Esophagus squamous epithelium (tissue), 4 donors: Measurements from ENCODE around the gene MIER3.

ENCODE experiments used
- POLR2A ChIP-seq, 4 donors: fragments of 450-650 bp; IDR thresholded peaks; one replicate each; pipeline ENCODE4 v1.6.1; 2017; ENCODE audit warnings: antibody characterized with exemption in 4 of 4, mild to moderate bottlenecking in 4 of 4, moderate library complexity in 3 of 4
- TF ChIP-seq, protein P1 (sequence below), 6 experiments: fragments of 450-650 bp in 4 of 6; fragments of 200-600 bp in 2 of 6; sonication (generic) in 2 of 6; IDR thresholded peaks; one replicate each; pipeline ENCODE4 v1.5.1; 2016 to 2019; ENCODE audit warnings: antibody characterized with exemption in 6 of 6, mild to moderate bottlenecking in 4 of 6, moderate library complexity in 4 of 6

- TF ChIP-seq, protein P1, sequence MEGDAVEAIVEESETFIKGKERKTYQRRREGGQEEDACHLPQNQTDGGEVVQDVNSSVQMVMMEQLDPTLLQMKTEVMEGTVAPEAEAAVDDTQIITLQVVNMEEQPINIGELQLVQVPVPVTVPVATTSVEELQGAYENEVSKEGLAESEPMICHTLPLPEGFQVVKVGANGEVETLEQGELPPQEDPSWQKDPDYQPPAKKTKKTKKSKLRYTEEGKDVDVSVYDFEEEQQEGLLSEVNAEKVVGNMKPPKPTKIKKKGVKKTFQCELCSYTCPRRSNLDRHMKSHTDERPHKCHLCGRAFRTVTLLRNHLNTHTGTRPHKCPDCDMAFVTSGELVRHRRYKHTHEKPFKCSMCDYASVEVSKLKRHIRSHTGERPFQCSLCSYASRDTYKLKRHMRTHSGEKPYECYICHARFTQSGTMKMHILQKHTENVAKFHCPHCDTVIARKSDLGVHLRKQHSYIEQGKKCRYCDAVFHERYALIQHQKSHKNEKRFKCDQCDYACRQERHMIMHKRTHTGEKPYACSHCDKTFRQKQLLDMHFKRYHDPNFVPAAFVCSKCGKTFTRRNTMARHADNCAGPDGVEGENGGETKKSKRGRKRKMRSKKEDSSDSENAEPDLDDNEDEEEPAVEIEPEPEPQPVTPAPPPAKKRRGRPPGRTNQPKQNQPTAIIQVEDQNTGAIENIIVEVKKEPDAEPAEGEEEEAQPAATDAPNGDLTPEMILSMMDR (IDR thresholded peaks at IDR 0.05), result no peak
- no peak for TF ChIP-seq POLR2A (IDR thresholded peaks at IDR 0.05)
These were observed 55.2 kb downstream of the MIER3 start for GRCh38 chr5:56896763-56897162.
